GM18870 (cell line): ENCODE measurements around the gene OR52B2.

Experiments used
- ATAC-seq: cut with Tn5 transposase; IDR thresholded peaks from one replicate; pipeline ENCODE4 v1.9.1; 2021; ENCODE audit warnings: moderate library complexity; ENCODE audit not compliant: unreplicated experiment

Gene OR52B2

DNA sequence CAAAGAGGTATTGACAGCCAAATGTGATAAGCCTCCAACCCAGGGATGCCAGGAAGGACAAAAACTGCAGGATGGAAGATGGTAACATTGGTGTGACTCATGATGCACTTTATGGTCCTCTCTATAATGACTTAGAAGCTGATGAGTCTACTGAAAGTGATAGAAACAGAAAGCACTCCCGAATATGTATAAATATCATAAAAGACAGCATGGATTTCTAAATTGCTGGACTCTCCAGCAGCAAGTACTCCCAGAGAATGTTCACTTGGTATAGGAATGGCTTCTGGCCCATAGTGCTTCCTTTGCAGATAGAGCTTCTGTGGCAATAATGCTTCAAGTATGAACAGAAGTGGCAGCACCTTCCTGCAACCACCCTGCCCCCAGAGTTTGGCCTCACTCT, at the start of gene OR52B2:
Gene OR52B2, minus strand, starts transcription at position 101 of the 400 bp plus-strand sequence. Its CDS starts 0 bp downstream, at position 101.
- ATAC-seq = no peak

DNA sequence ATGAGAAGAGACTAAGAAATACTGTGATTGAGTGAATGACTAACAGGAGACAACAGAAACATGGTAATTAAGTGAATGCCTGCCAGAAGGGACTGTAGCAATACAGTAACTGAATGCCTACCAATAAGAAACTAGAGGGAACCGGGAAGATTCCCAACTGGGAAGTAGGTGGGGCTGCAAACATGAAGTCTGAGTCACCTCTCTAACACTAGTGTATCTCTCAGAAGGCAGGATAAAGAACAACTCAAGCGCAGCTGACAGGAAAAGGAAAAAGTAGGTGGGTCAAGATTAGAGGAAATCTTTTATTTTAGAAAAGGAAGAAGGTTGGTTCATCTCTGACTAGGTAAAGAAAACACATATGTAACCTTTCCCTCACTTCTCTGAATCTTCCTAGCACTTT, 49.2 kb upstream of the OR52B2 start:
- no peak for ATAC-seq

DNA sequence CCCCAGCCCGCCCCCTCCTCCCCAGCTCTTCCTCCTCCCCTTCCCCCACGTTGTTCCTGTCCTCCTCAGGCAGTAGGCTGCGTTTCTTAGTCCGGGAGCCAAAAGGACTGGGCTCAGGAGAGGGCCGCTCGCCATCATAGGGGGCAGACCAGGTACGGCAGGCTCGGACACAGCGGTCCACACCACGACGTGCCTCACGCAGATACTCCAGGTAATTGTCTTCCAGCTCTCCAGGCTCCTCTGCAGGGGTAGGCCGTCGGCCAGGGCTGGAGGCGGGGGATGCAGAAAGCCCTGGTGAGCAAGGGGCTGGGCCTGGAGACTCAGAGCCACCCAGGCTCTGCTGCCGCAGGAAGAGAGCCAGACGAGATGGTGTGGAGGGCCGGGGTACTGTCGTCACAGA, 47.6 kb upstream of the OR52B2 start:
- ATAC-seq = no peak

DNA sequence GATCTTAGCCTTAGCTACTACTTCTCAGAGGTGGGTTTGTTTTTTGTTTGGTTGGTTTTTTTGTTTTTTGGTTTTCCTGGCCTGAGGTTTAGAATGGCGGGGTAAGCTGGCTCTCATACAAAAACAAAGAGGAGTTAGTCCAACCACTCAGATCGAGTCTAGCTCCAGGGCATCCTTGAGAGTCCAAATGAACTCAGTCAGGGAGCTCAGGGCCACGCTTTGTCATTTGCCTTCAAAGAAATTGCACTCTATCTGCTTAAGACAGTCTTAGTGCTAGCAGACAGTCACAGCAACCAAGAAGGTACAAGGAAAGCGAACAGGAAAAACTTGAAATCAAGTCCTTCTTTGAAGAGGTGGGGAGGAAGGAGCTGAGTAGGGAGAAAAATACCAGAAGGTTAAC, 46.4 kb upstream of the OR52B2 start:
- no peak for ATAC-seq

DNA sequence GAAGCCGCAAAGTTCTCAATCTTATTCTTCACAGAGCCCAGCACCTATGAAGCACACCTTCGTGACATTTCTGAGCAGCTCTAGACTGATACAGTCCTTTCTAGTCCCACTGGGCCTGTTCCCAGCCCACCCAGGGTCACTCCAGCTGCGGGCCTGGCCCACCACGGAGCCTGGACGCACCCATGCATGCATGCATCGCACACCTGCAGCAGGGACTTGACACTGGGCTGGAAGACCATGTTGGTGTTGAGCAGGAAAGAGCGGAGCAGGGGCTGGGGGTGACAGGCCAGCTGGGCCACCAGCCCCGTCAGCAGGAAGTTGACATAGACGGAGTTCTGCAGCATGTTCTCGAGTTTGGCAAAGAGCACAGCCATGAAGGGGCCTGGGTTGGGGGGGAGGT, 44.4 kb upstream of the OR52B2 start:
- no peak for ATAC-seq

DNA sequence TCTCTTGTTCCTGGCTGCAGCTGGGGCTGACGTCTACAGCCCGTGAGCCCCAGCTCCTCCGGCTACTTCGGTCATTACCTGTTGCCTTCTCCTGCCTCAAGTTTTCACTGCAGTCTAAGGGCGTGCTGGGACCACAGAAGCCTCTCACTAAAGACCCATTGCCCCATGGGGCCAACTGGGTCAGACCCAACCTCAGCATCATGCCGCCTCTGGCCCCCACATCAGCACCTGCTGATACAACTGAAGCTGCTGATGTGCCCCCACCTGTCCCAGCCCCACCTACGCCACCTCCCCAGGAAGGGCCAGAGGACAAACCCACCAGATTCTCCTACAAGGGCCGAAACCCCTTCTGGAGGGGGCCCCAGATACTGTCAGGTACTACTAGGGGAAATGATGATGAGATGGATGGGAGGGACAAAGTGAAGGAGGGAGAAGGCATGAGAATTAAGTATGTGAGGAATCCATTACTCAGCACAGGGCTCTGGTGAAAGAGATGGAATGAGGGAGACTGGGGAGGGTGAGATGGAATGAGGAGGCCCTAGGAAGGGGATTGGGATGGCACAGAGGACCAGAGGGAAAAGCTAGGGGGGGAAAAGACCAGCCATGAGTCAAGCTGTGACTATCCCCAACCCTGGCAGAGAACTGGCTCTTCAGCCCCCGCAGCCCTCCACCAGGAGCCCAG, 40.3 kb upstream of the OR52B2 start:
- no peak for ATAC-seq

DNA sequence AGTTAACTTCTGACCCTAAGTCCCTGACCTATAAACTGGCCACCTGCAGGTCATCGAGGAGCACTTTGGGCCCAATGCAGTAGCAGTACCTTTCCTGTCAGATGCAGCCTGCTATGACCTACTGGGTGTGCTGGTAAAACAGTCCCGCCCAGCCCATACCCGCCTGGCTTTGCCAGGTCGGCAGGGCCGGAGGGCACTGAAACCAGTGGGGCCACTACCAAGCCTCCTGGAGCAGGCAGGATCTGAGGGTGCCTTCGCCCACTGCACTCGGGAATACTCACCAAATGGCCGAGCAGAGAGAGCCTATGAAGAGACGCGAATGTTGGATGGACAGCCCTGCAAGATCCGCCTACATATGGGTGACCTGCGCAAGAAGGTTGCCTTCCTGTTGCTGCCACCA, 39.7 kb upstream of the OR52B2 start:
- no peak for ATAC-seq

DNA sequence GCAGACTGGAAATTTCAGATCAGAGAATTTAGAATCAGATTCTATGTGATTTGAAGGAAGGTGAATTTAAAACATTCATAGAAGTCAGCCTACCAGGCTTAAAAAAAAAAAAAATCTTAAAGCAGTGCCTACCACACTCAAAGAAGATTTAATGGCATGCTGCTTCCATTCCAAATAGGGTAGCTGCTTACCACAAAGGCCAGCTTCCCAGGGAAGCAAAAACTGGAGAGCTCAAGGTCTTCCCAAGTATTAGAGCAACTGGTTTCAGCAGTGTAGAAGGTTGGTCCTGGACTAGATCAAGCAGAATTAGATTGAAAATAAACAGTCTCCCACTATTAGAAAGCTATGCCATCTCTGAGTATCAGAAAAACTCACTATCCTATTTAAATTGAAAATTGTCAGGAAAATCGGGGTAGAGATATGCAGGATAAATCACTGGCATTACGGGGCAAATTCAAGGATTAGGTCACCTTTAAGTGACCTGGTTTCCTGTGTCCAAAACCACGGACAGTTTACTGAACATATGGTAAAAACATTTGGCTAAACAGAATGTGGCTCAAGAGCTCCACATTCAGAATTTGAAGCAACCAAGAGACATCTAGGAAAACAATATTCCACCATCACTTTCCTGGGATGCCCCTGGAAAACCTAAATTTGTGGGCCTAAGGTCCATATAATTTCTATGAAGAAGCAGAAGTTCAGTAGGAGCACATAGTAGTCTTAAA, 36.5 kb upstream of the OR52B2 start:
- no peak for ATAC-seq

DNA sequence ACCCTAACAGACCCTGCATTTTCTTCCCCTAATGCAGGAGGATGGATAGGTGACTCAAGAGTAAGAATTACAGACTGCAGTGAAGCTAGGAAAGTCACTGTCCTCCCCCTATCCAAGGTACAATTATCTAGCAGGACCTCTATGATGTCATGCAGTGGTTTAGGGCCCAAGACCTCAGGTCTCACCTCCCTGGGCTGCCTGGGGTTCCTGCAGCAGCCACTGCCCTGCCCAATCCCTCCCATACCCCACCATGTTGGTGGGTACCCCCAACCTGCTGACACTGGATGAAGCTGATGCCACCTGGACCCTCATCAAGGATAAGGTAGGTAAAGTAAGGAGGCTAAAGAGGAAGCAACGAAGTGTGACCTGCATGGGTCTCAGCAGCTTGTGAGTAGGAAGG, 35.2 kb upstream of the OR52B2 start, which contains the start of gene C11orf42:
Gene C11orf42, plus strand, starts transcription at position 192 of the 400 bp plus-strand sequence. Its CDS starts 59 bp downstream, at position 251.
- ATAC-seq = no peak

DNA sequence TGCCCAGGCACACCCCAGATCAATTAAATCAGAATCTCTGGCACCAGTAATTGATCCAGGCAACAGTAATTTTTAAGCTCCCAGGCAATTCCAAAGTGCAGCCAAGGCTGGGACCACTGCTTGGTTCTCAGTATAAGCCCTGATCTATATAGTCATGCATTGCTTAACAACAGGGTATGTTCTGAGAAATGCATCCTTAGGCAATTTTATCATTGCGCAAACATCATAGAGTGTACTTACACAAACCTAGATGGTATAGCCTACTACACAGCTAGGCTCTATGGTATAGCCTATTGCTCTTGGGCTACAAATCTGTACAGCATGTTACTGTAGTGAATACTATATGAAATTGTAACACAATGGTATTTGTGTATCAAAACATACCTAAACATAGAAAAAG, 34.6 kb upstream of the OR52B2 start:
- no peak for ATAC-seq

DNA sequence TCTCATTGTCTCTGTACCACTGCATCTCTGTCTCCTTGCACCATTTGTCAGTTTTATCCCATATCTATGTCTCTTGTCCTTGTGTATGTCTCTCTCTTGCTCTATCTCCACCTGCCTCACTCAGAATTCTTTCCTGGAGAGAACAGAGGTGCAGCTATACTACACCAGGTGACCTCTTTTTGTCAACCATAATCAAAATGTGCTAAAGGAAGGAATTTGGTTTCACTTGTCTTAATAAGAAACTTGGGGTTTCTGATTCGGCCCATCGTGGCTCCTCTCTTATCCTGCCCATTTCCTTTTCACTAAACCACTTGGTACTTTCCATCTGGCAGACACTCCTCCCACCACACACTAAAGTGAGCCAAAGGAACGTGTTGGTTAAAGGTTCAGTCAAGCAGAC, 33.2 kb upstream of the OR52B2 start:
- peak; percentile 89 for ATAC-seq

DNA sequence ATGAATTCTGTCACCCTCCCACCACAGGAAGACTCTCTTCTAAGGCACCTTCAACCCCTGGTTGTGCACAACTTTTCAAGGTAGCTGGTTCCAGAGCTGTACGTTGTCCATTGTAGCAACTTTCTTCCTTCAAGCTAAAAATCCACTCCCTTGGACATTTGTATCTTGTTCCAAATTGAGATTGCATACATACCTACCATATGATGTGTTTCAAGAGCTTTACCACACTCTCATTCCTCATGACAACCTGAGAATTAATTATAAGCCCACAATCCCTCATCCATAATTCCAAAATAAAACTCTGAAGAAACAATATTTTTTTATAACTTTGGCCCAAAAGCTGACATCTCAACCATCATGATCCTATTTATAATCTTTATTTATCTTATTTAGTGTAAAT, 31.9 kb upstream of the OR52B2 start:
- ATAC-seq = no peak

DNA sequence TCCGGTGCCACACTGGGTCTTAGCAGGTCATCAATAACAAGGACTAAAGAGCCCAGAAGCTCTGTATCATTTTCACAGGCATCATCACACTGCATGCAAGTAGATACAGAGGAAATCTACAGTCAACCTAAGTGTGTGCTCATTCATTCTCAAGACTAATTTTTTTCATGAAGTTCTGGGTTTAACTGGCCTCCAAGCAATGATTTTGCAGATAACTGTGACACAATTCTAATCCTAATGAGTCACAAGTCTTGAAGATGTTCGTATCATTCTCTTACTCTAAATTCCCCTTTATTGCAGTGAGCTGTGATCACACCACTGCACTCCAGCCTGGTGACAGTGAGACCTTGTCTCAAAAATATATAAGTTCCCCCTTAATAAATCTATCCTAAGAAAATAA, 31.4 kb upstream of the OR52B2 start:
- no peak for ATAC-seq

DNA sequence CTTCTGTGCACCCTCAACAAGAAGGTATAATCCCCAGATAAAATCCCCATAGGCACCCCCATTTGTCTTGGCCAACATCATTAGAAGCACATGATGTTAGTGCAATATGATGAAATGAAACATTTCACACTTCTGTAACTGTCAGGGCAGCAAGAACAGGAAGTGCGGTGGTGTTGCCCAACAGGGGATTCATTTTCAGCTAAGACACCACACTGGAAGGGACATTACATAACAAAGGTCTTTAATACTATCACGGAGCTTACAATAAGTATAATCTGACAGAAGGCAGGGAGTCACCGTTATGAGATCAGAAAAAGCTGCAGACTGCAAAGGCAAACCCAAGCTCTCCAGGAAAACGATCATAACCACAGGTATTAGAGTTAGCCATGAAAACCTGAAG, 30.8 kb upstream of the OR52B2 start:
- no peak for ATAC-seq

DNA sequence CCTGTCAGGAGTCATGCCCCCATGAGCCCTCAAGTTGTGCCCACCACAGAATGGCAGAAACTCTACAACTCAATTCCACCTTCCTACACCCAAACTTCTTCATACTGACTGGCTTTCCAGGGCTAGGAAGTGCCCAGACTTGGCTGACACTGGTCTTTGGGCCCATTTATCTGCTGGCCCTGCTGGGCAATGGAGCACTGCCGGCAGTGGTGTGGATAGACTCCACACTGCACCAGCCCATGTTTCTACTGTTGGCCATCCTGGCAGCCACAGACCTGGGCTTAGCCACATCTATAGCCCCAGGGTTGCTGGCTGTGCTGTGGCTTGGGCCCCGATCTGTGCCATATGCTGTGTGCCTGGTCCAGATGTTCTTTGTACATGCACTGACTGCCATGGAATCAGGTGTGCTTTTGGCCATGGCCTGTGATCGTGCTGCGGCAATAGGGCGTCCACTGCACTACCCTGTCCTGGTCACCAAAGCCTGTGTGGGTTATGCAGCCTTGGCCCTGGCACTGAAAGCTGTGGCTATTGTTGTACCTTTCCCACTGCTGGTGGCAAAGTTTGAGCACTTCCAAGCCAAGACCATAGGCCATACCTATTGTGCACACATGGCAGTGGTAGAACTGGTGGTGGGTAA, 29.2 kb upstream of the OR52B2 start, which contains the start of gene OR52W1:
Gene OR52W1, plus strand, starts transcription at position 51 of the 637 bp plus-strand sequence. Its CDS starts 0 bp downstream, at position 51.
- no peak for ATAC-seq

DNA sequence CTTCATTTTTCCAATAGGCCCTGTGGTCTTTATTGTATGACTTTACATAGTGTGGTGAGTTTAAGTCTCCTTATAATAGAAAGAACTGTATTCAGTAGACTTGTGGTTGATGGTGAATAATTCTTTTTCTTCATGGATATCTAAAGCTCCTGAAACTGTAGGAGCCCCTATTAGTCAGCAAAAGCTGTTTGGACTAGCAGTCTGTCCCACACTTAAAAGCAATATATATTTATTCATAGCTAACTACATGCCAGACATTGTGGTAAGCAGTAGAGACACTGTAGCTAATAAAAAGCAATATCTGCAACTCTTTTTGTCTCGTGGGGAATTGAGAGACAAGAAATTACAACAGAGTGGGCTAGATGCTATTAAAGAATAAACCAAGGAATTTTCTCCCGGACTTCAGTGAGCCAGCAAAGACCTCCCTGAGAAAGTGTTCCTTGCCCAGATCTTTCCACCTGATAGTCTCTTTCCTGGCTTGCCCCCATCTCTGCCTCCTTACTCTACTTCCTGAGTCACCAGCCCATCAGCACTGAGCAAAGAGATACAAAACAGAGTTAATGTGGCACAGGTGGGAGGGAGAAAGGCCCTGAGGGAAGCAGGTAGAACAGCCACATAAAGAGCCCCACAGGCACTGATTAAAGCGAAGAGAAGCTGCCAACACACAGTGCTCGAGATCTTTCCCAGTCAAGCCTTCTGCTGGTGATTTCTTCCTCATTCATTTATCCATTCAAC, 27.5 kb upstream of the OR52B2 start:
- no peak for ATAC-seq

DNA sequence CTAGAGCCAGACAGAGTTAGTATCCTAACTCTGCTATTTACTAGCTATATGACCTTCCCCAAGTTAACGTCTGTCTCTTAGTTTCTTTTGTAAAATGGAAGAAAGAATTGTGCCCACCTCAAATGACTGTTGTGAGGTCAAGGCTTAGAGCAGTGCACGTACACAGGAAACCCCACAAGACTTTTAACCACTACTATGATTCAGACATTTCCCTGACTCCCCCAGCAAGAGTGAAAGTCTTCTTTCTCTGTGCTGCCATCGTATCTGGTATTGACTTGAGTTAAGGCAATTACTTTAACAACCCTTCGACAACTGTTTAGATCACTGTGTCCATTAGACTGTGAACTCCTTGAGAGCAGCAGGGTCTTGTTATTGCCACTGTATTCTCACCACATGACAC, 26.3 kb upstream of the OR52B2 start:
- ATAC-seq = no peak

DNA sequence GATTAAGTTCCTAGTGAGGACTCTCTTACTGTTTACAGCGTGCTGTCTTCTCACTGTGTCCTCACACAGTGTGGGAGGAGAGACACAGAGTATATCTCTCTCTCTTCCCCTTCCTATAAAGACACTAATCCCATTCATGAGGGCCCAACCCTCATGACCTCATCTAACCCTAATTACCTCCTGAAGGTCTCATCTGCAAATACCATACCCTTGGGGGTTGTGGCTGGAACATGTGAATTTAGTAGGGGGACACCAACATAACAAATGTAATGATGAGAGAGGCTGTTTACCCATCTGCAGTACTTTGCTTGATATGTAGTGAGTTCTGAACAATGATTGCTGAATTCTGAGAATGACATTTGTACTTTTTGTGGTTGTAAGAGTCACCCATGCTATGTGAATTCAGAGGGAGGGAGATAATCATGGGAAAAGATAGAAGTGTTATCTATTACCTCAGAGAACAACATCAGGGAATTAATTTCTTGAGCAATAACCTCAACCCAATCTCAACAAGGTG, 24.0 kb upstream of the OR52B2 start:
- ATAC-seq = no peak

DNA sequence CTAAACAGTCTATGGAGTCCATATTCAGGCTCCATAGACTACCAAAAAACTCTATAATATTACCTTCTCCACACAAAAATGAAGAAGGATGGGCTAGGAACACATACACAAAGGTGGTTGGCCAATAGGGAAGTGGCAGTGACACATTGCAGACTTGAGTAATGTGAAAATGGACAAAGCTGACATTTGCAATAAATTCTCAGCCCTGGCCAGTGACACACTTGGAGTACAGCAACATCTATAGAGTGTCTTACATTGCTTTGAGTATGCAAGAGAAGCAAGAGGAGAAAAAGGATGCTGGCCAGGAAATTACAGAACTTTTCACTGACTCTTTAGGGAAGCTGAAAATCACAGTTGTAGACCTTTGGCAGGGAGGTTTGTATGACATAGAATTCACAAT, 21.6 kb upstream of the OR52B2 start:
- no peak for ATAC-seq

DNA sequence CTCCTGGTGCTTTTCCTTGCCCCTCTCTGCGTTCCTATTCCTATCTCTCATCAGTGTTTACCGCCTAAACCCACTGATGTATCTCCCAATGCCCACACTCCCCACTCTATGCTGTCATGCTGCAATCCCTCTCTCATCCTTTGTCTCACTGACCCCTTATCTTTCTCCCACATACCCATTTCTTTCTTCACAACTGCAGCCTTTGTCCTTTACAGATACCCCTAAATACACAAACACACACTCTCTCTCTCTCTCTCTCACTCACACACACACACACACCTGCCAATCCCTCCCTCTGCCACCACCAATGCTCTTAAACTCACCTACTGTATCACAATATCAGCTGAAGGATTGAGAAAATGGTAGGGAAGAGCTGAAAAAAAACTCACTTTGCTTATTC, 5.3 kb upstream of the OR52B2 start:
- no peak for ATAC-seq
